Retinal pigment epithelial cell (primary cell): ENCODE results near the gene TSPAN11.
A peak's percentile ranks its signal among the peaks of the same experiment; 100 is the strongest.

Experiments used
- DNase-seq: peaks from one replicate; pipeline ENCODE4 v3.0.0-alpha.2; 2010; ENCODE audit warnings: low read depth
- H3K4me3 ChIP-seq: 2 replicates; pipeline ENCODE4 v1.5.1; 2011; ENCODE audit warnings: mild to moderate bottlenecking, low read length, control low read depth, moderate library complexity
- TF ChIP-seq, protein P1 (sequence below): conservative IDR thresholded peaks from 2 replicates; pipeline ENCODE4 v1.5.1; 2011; ENCODE audit warnings: low read depth, low read length, control low read depth, inconsistent platforms

Gene TSPAN11

GRCh38 chr12:30977537-30978349 is 51.2 kb downstream of the TSPAN11 start:
- no peak for DNase-seq
- H3K4me3 ChIP-seq = no peak overlapping the region
- TF ChIP-seq, protein P1, sequence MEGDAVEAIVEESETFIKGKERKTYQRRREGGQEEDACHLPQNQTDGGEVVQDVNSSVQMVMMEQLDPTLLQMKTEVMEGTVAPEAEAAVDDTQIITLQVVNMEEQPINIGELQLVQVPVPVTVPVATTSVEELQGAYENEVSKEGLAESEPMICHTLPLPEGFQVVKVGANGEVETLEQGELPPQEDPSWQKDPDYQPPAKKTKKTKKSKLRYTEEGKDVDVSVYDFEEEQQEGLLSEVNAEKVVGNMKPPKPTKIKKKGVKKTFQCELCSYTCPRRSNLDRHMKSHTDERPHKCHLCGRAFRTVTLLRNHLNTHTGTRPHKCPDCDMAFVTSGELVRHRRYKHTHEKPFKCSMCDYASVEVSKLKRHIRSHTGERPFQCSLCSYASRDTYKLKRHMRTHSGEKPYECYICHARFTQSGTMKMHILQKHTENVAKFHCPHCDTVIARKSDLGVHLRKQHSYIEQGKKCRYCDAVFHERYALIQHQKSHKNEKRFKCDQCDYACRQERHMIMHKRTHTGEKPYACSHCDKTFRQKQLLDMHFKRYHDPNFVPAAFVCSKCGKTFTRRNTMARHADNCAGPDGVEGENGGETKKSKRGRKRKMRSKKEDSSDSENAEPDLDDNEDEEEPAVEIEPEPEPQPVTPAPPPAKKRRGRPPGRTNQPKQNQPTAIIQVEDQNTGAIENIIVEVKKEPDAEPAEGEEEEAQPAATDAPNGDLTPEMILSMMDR = no peak

GRCh38 chr12:30978639-30979038 is 52.1 kb downstream of the TSPAN11 start:
- DNase-seq = no peak
- no peak overlapping the region for H3K4me3 ChIP-seq
- TF ChIP-seq, protein P1 = no peak

GRCh38 chr12:30979371-30980259 is 53.1 kb downstream of the TSPAN11 start:
- TF ChIP-seq, protein P1 = no peak
- DNase-seq = no peak

GRCh38 chr12:30980955-30981662 is 54.6 kb downstream of the TSPAN11 start:
- TF ChIP-seq, protein P1 = no peak
- no peak overlapping the region for H3K4me3 ChIP-seq
- no peak for DNase-seq

More at GRCh38 chr12:30979371-30980259, 53.1 kb downstream of the TSPAN11 start:
- no peak overlapping the region for H3K4me3 ChIP-seq

GRCh38 chr12:30982413-30982812 is 55.9 kb downstream of the TSPAN11 start:
- no peak for DNase-seq
- H3K4me3 ChIP-seq = no peak overlapping the region
- TF ChIP-seq, protein P1 = no peak

- no peak for DNase-seq
- H3K4me3 ChIP-seq = no peak overlapping the region
- TF ChIP-seq, protein P1 = peak; percentile 95
Measured at GRCh38 chr12:30985814-30986452, 59.4 kb downstream of the TSPAN11 start.
